Posterior cingulate gyrus (tissue), 11 donors: Measurements from ENCODE around the gene PRKD1.
"Not testable (repeated sequence)": the region's sequence is repeated elsewhere in the genome, so short reads cannot be mapped to it uniquely, and the experiment has no call there.

Experiments used
- DNase-seq, 10 donors: peaks; one replicate each; pipeline versions ENCODE4 v3.0.0 to v3.0.0-alpha.2; 2020 to 2021; ENCODE audit warnings: mixed read lengths in 3 of 10
- intact Hi-C: fragments of 100-400 bp; cut with DNase I; formaldehyde crosslinking; loops from one replicate; pipeline ENCODE4 v1.15.1; 2023

PRKD1 gene

DNA sequence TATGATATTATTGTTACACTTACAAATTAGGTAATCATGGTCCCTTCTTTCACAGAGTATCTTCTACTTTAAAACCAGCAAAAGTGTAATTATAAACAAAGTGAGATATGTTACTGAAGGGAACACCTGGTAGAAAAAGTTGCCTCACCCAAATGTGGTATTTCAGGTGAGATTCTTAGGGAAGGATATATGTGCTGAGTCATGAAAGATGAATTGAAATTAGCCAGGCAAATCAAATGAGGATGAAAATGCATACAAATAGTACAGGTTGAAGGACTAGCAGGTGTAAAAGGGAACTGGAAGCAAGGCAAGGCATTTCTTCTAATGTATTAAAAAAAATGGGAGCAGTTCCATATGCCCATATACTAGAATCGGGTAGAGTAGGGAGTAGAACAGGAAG is 220.9 kb downstream of the PRKD1 start:
- intact Hi-C loops: no loop called here
- DNase-seq: no peak

DNA sequence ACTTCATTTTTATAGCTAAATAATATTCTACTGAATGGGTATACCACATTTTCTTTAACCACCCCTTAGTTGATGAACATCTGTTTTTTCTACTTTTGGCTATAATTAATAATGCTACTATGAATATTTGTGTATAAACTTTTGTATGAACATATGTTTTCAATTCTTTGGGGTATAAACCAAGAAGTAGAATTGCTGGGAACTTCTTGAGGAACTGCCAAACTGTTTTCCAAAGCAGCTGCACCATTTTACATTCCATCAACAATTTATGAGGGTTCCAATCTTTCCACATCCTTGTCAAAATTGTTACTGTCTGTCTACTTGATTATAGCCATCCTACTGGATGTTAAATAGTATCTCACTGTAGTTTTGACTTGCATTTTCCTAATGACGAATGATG is 221.8 kb downstream of the PRKD1 start:
- DNase-seq: no peak
- intact Hi-C loops: no loop called here

DNA sequence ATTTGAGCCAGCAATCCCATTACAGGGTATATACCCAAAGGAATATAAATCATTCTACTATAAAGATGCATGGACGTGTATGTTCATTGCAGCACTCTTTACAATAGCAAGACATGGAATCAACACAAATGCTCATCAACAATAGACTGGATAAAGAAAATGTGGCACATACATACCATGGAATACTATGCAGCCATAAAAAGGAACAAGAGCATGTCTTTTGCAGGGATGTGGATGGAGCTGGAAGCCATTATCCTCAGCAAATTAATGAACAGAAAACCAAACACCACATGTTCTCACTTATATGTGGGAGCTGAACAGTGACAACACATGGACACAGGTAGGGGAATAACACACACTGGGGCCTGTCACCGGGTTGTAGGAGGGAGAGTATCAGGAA is 238.1 kb downstream of the PRKD1 start:
- intact Hi-C loops: not testable (repeated sequence)

DNA sequence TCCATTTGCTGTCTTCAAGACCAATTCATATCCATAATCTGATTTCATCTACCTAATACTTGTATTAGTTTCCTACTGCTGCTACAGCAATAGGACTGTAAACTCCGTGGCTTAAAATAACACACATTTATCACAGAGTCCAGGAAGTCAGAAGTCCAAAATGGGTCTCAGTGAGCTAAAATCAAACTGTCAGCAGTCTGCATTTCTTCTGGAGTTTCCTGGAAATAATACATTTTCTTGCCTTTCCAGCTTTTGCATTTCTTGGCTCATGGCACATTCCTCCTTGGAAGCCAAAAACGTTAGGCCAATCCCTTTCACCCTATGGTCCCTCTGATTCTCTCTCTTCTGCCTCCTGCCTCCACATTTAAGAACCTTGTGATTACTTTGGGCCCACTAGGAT is 239.8 kb downstream of the PRKD1 start:
- DNase-seq: no peak
- intact Hi-C loops: no loop called here

More for the DNA sequence above, 238.1 kb downstream of the PRKD1 start:
- DNase-seq: not testable (repeated sequence)

DNA sequence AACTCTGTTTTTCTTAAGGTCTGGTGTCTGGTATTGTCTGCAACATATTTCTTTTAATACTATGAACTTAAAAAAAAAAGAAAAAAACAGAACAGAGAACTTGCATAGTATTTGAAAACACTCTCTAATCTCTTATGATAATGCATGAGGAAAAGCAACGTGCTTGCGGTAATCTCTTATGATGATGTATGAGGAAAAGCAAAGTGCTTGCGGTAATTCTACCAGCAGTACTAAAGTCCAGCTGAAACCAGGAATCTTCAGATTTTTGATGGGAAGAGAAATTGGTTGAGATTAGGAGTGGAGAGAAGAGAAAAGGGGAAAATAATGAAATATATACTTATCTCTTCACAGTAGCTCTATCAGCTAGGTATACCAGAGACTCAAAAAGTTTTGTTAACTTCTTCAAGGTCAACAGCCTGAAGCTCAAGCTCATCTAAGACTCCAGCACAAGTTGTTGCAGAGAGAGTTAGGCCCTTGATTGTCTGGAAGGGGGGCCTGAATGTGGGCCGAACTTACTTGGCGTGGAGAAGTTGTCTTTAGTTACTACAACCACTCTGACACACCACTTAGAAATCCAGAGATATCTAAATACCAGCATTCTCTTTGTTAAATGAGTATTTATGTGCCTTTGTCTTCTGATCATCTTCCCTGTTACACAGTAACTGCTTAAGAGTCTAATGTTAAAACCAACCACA is 240.4 kb downstream of the PRKD1 start:
- intact Hi-C loops: no loop called here
- no peak for DNase-seq

DNA sequence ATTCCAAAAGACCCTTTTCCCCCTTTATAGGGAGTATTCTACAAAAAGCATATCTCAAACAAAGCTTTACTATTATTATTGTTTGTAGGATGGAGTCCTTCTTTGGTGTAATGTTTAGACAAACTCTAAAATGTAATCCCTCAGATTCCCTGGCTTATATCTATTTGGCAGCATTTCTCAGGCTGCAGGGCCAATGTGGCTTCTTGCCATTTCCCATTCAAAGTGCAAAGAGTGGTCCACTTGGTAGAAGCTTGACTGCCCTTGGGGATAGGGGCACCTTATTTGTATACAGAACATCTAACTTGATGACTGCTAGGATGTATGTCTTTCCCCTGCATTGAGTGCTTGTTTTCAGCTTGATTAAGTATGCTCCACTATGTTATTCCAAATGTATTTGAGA is 242.7 kb downstream of the PRKD1 start:
- DNase-seq: no peak
- intact Hi-C loops: no loop called here

DNA sequence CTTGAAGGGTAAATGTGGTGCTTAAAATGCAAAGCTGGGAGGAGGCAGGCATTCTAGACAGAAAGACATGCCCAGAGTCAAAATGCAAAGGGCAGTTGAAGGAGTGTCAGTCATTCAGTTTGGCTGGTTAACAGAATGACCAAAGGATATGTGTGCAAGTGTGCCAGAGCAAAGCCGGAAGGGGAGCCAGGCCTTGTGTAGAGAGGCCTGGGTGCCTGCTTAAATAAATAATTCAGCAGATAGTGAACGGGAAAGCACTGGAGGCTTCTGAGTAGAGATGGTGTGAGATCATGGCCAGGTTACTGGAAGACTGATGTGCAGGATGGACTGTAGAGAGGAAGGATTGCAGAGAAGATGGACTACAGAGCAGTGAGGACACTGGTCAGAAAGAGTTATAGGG is 244.9 kb downstream of the PRKD1 start:
- intact Hi-C loops: no loop called here
- DNase-seq: no peak

DNA sequence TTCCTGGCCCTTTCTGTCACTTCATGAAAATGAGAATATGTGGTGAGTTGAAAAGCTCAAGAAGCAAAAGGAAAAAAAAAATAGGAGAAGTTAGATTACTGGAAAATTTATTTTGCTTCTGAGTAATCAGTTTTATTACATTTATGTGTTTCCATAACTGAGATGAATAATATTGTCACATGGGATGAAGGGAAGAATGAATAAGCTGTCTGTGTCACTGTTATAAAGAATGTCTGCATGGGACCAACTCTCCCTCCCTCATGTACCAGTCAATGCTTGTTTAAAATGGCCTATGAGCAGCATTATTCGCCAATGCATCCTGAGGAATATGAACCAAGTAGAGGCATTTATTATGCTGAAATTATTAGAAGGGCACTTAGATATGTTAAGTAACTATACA is 246.3 kb downstream of the PRKD1 start:
- no peak for DNase-seq
- intact Hi-C loops: no loop called here

DNA sequence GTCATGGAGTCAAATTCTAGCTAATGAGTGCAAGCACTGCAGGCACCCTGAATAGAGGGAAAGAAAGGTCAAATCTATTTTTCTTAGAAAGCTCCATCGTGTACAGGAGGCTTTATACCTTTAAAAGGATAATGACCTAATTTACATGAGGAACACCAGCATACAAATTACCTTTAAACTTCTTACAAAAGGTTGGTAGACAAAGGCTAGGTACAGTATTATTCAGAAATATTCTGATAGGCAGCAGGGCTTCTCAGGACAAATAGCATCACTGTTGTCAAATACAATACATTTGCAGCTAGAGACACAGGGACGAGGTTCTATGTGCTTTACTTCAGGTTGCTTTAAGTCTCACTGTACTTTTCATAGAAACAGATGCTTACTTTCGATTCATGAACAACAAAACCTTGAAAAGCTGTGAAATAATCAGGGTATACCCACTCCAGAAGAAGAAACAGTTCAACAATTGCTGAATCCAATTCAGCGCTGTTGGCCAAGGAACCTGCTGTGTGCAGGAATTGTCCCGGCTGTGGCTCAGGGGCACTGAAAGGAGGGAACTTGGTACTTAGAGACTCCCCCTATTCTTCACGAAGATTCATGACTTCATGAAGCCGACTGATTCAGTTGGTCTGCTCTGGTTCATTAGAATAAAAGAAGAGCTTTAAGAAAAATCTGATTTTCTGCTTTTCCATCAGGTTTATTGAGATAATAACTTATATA is 252.9 kb downstream of the PRKD1 start:
- DNase-seq: no peak
- intact Hi-C loops: no loop called here

DNA sequence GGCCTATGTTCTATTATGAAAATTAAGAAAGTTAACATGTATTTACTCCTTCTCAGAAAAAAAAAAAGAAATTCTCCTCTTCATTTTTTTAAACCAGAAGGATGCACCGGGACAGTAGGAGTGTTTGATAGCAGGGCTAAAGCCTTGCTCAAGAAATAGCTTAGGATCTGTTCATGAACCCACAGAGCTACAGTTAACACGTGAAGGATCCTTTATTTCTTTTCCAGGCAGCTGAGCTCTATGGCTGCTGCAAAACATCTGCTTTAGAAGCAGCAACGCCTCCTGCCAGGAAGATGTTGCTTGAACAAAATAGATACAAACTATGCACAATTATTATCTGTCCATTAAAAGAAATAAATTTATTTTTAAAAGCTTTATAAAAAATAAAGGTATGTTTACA is 254.8 kb downstream of the PRKD1 start:
- intact Hi-C loops: no loop called here
- no peak for DNase-seq

DNA sequence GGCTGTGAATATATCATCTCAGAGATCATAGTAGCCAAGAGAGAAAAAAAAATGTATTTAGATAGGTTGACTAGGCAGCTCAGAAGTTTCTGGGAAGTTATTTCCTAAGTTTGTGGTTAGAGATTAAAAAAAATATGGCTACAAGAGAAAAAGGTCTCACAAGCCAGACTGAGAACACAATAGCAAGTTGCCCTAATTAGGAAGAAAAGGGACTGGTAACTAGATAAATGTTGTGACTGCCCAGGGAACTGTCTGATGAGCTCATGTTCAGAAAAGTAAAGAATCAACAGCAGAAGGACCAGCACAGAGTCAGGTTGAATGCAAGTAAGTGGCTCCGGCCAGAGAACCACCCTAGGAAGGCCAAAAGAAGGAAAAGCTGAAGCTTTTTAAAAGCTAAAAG is 256.6 kb downstream of the PRKD1 start:
- intact Hi-C loops: no loop called here
- no peak for DNase-seq

DNA sequence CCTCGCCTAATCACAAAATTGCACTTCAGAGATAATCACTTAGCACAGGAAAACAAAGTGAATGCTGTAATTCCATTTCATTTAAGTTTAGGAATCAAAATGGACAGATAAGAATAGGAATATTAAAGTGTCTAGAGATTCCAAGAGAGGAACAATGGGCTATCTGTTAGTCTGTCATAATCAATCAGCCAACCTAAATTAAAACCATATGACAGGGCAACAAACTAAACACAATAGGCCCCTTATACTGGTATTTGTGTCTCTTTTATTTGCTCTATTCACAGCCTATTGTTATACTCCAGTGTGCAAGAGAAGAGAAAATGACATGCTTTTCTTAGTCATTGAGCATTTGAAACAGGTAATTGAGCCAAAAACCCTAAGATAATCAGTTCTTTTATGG is 259.4 kb downstream of the PRKD1 start:
- intact Hi-C loops: no loop called here
- DNase-seq: no peak

DNA sequence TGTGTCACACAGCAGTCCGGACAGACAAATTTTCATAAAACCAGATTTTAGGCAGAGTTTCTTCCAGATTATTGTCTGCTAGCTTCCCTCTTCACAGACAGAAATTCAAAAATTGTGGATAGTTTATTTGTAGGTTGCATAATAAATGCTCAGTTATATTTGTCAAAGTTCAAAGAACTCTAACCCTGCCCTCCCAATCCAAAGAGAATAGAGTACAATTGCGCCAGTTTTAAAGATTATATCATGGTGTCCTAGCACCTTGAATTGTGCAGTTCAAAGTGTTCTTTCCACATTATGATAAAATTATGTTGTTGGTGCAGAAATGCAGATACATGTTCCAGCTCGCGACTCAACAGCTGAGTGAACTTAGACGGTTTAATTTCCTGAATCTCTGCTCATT is 263.1 kb downstream of the PRKD1 start:
- intact Hi-C loops: no loop called here
- DNase-seq: no peak

DNA sequence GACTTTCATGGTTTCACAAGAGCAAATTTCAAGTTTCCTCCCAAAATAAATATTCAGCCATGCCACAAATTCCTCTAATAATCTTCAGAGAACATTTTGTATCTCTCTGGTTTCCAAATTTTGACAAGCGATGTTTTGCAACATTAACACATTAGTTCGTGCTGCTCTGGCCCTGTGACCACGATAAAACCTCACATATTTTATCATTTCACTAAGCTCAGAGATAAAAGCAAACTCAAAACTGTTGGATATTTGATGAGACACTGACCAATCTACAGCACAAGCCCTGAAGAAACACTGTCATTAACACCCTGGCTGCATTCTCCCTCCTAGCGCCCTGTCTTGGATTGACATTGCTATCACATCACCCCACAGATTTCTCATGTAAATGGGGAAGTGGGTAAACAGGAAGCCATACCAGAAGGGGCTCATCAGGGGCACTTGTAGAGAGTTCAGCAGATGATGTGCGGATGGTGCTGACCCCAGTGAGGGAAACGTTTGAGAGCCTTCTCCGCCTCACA is 264.3 kb downstream of the PRKD1 start:
- intact Hi-C loops: no loop called here
- DNase-seq: no peak

DNA sequence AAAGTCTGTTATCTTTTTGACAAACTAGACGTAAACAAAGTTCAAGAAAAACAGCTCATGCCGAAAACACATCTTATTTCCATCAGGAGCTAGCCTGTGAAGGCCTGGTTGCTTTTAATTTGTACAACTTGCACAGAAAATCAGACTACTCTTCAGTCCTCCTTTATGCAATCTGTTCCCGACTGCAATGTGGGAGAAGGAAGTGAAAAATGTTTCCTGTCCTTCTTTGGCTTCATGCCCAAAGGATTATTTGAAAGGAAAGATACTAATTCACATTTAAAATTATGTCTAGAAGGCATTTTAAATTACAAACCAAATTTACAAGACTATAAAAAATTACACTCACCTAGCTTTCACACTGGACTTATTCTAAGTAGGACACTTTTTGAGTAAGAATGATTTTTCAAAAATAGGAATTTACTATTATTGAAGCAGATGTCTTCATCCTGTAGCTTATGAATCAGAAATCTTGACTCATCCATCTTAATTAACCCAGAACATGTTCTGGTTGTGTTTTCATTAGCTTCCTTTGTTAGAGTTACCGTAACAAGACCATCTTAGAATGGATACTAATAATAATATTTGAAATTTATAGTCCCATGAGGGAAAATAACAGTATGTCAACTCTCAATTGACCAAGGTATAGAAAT is 272.6 kb downstream of the PRKD1 start:
- DNase-seq: no peak
- intact Hi-C loops: no loop called here

DNA sequence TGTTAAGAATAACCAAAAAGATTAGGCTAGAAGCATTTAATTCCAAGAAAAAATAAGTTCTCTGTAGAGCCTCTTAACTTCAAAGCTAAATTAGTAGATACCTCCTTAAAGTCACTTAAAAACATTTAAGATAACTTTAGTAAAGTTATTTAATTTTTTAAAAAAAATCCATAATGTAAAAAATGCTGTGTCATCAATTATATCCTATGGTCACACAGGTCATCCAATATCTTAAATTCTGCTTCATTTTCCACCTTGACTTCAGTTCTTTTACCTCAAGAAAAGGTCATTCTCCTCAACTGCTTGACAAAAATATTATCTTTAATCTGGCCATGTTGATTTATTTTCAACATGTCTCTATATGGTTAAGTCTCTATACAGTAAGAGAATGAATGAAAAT is 274.3 kb downstream of the PRKD1 start:
- intact Hi-C loops: no loop called here
- DNase-seq: no peak

DNA sequence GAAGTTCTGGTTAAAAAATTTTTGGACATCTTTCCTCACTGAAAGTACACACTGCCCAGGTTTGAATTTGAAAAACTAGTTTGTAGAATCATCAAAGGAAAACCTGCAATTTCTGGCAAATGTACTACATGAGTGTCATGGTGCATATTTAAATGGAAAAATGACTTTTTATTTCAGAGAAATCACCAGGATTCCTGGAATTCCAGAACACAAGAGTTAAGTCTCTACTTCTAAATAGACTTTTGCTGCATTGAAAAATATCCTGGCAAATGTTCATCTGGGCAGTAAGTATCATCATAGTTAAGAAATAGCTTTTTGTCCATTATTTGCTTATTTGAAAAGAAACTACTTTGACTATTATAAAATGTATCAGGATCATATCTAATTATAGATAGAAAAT is 275.1 kb downstream of the PRKD1 start:
- no peak for DNase-seq
- intact Hi-C loops: no loop called here

DNA sequence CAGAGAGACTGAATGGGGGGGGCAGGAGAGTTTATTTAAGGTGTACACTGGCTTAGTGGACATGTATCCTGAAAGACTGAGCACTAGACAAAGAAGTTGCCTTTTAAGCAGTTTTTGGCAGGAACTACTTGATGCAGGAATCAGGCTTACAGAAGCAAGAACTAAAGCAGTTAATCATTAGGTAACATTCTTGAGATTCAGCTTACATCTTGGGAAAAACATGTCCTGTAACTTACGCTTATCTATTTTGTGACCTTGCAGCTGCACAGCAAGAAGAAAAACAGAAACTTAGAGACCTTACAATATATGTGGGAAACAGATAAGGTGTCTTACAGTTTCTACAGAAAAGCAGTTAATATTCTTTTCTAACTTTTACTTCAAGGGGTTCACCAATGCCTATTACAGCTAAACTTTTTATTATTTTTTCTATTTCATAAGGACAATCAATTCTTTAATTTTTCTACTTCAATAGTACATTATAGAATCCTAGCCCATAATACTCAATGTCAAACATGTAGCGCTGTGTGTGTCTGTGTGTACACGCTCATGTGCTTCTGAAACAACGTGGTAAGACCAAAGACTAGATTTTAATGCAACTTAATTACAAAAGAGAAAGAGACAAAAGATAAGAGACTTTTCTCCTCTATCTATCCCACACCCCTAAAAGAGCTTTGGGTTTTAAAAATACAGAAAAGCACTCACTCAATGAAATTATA is 276.9 kb downstream of the PRKD1 start:
- no peak for DNase-seq
- intact Hi-C loops: no loop called here

DNA sequence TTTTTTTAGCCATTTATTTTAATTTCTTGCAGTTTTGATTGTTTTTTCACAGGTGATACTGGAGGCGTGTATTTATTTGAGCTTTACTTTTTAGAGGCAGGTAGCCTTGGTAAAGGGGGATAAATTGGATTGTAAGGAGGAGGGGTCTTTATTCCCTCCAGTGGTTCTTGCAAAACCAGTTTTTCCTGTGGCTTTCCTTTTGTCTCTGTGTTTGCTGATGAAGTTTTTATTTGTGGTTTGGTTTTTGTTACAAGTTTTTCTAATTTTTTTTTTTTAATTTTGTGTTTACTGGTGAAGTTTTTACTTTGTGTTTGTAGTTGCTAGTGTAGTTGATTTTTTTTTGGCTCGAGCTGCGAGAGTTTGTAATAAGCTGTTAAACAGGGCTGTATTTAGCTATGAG is 278.5 kb downstream of the PRKD1 start:
- no peak for DNase-seq
- intact Hi-C loops: no loop called here

DNA sequence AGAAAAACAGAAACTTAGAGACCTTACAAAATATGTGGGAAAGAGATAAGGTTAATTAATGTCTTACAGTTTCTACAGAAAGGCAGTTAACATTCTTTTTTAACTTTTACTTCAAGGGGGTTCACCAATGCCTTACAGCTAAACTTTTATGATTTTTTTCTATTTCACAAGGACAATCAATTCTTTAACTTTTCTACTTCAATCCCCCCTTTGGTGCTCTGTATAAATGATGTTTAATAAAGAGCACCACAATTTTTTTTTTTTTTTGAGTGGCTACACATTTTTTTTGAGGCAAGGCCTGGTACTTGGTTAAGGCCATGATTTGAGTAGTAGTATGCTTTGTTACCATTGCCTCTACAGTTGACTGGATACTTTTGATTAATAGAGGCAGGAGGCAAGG is 279.6 kb downstream of the PRKD1 start:
- no peak for DNase-seq
- intact Hi-C loops: no loop called here

DNA sequence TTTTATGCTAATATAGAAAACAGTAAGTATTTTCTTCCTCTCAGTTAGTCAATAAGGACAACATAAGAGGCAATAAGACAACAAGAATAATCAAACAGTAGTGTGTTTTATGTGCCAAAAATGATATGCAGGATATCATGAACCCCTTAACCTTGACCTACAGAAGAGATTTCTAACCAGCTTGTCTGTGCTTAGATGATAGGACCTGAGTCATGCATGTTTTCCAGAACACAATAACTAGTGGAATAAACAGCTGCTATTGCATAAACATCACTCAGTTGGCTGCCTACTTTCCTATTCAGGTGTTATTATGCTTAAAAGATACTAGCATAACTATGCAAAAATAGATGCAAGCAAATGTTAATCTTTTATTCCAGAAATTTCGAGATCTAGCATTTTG is 282.5 kb downstream of the PRKD1 start:
- DNase-seq: no peak
- intact Hi-C loops: no loop called here
